ENCODE data around the gene MAS1L. TPM values are rescaled to one million over a fixed set of nuclear protein-coding genes. Genes with fewer than 3 reads are reported as not detected.
"Not testable (repeated sequence)": the region's sequence is repeated elsewhere in the genome, so short reads cannot be mapped to it uniquely, and the experiment has no call there.

Gene MAS1L
- polyA plus RNA-seq, 1 donor: not detected

DNA sequence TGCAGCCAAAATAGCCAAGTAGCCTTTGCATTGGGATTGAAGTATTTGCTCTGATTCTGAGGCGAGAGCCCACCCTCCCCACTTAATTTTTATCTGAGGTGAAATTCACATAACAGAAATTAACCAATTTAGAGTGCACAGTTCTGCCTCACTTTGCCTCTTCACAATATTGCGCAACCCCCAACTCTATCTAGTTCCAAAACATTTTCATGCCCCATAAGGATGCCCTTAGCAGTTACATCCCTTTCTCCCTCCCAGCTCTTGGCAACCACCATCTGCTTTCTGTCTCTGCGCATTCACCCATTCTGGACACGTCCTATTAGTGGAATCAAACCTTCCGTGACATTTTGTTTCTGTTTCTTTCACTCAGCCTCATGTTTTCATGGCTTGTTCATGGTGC lies 9.0 kb downstream of the MAS1L start:
- DNase-seq: no peak

DNA sequence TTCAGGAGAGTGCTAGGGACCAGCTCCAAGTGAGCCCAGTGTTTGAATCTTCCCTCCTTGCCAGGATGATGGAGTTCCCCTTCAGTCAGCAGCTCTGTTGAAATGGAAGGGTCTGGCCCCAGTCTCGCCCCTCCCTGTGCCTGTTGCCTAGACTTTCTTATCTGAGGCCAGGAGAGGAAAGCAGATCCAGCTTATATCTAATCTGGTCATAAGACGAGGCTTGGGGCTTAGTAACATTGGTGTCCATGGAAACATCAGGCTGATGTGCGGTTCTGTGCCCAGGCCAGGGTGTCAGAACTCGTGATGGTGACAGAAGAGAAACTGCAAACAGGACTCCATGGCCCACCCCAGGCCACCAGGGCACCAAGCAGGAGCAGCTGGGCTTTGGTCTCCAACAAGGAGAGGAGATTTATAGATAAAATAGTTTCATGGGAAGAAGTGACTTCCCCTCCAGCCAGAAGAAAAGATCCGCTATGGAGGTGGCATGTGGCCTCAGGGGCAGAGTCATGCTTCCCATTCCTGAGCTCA lies 9.8 kb downstream of the MAS1L start:
- no peak for DNase-seq

- no peak for DNase-seq
These were observed 12.8 kb downstream of the MAS1L start for GRCh38 chr6:29474996-29475395.

DNA sequence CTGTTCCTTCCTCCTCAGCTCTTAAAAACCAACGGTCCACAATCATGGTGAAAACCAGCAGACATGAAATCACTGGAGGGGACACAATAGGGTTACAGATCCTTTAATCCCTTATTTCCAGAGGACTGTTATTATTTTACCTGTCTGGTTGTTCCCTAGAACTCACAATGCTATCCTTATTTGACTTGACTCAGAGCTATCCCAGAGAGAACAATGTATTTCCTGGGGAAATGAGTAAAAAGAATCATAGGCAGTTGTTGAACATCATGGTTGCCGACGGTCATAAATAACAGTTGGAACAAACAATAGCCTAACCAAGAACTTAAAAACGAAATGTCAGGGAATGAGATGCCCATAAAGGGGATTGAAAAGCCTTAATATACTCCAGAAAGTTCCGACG lies 21.5 kb downstream of the MAS1L start:
- DNase-seq: no peak

GRCh38 chr6:29465801-29466200 lies 22.0 kb downstream of the MAS1L start:
- peak; percentile 8 for DNase-seq

DNA sequence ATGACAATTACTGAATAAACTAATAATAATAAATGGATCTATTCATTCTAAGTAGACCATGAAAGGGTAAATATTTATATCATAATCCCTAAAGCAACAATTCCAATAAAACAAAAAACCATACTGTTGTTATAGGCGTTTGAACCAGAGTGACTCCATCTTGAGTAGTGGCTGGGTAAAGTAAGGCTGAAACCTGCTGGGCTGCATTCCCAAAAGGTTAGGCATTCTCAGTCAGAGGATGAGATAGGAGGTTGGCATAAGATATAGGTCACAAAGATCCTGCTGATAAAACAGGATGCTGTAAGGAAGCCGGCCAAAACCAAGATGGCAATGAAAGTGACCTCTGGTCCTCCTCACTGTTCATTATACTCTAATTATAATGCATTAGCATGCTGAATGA lies 22.5 kb downstream of the MAS1L start:
- no peak for DNase-seq

- DNase-seq: no peak
These were observed 25.7 kb downstream of the MAS1L start for GRCh38 chr6:29462022-29462421.

DNA sequence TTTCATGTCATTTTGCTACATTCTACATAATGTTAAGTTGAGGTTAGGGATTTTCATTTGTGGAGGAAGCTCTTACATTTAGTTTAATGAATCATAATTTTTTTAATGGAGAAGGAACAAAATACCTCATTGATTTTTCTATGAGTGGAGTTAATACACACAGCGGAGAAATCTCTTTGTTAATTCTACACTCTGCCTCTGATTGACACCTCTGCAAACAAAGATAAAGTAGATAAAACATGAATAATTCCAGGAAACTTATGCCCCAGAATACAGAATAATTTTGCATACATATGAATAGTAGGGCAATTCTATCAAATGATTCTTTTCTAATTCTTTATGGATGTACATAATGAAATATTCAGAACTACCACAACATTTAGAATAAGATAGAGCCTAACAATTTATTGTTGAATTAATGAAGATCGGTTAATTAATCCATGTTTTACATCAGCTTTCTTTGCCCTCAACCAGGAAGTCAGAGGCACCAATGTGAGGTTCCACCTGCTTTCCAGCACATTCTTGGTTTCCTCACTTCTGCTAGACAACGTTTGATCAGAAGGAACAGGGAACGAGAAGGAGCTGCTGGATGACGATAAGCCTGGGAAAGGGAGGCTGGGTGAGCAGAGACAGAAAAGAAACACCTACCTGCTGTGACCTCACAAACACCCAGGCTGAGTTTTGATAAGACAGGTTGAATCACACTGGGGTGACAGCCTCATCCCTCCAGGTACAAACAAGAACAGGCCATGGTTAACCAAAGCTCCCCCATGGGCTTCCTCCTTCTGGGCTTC lies 26.5 kb downstream of the MAS1L start:
- DNase-seq: no peak

GRCh38 chr6:29456971-29457370 lies 30.8 kb downstream of the MAS1L start, which contains the start of the genes OR11A1 and OR2H1:
Gene OR11A1, minus strand, starts transcription at chr6:29457071. Its CDS starts 29,430 bp downstream, at chr6:29427641.
Gene OR2H1, plus strand, starts transcription at chr6:29457155. Its CDS starts 4,615 bp downstream, at chr6:29461770.
- DNase-seq: no peak

GRCh38 chr6:29451471-29452193 lies 36.1 kb downstream of the MAS1L start:
- DNase-seq: no peak

GRCh38 chr6:29447670-29448069 lies 40.1 kb downstream of the MAS1L start:
- DNase-seq: no peak

DNA sequence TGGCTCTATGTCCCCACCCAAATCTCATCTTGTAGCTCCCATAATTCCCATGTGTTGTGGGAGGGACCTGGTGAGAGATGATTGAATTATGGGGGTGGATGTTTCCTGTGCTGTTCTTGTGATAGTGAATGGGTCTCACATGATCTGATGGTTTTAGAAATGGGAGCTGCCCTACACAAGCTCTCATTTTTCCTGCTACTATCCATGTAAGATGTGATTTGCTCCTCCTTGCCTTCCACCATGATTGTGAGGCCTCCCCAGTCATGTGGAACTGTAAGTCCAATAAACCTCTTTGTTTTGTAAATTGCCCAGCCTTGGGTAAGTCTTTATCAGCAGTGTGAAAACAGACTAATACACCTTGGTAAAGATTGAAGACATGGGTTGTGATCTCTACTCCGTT lies 43.7 kb downstream of the MAS1L start:
- DNase-seq: not testable (repeated sequence)

DNA sequence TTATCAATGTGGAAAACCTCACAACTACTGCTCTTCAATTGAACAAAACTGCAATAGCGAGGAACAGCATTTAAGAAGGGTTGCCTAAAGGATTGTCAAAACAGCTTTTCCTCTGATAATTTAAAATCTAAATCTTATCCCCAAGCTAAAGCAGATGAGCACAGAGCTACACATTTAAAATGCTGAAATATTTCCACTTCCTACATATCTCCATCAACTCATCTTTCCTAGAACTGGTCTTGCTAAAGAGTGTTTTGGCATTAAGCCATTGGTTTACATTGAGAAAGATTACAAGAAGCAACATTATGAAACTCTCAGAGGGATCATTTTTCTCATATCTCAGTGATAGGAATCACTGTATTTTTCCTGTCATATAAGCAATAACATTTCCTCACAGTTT lies 45.0 kb downstream of the MAS1L start:
- DNase-seq: no peak

GRCh38 chr6:29439006-29439405 lies 48.8 kb downstream of the MAS1L start, which contains the start of gene OR10C1:
Gene OR10C1, plus strand, starts transcription at chr6:29439306. Its CDS starts 710 bp downstream, at chr6:29440016.
- DNase-seq: no peak

- DNase-seq: not testable (repeated sequence)
These were observed 51.0 kb downstream of the MAS1L start for GRCh38 chr6:29436730-29437129.

Other genes starting within 250 kb of the MAS1L start
- gene OR14J1, start 186.3 kb downstream of the MAS1L start, polyA plus RNA-seq (ENCODE audit: insufficient read length): 0.06 TPM
- gene OR5V1, start 119.1 kb downstream of the MAS1L start, polyA plus RNA-seq (ENCODE audit: insufficient read length): not detected
- gene OR12D3, start 112.7 kb downstream of the MAS1L start, polyA plus RNA-seq (ENCODE audit: insufficient read length): not detected
- not detected for gene OR12D2, start 92.3 kb downstream of the MAS1L start, polyA plus RNA-seq (ENCODE audit: insufficient read length)
- not detected for gene OR12D1, start 73.0 kb downstream of the MAS1L start, polyA plus RNA-seq (ENCODE audit: insufficient read length)
- gene OR10C1, start 48.6 kb downstream of the MAS1L start, polyA plus RNA-seq (ENCODE audit: insufficient read length): not detected
- not detected for gene OR11A1, start 30.9 kb downstream of the MAS1L start, polyA plus RNA-seq (ENCODE audit: insufficient read length)
- gene OR2H1, start 30.8 kb downstream of the MAS1L start, polyA plus RNA-seq (ENCODE audit: insufficient read length): not detected
- gene UBD, start 71.8 kb upstream of the MAS1L start, polyA plus RNA-seq (ENCODE audit: insufficient read length): 0.25 TPM
- not detected for gene OR2H2, start 97.2 kb upstream of the MAS1L start, polyA plus RNA-seq (ENCODE audit: insufficient read length)
- 31.1 TPM for gene GABBR1, start 145.2 kb upstream of the MAS1L start, polyA plus RNA-seq (ENCODE audit: insufficient read length)
- not detected for gene MOG, start 169.1 kb upstream of the MAS1L start, polyA plus RNA-seq (ENCODE audit: insufficient read length)
- not detected for gene ZFP57, start 193.2 kb upstream of the MAS1L start, polyA plus RNA-seq (ENCODE audit: insufficient read length)
- 10.0 TPM for gene HLA-F, start 235.5 kb upstream of the MAS1L start, polyA plus RNA-seq (ENCODE audit: insufficient read length)